Left ventricle myocardium inferior (tissue), 1 donor: Measurements from ENCODE around the gene PRPF38B. TPM values are rescaled to one million over a fixed set of nuclear protein-coding genes. Genes with fewer than 3 reads are reported as not detected.

Experiments used
- DNase-seq: peaks from one replicate; pipeline ENCODE4 v3.0.0-alpha.2; 2020
- H3K27ac ChIP-seq: fragments of 200-600 bp; replicated peaks from 2 replicates; pipeline ENCODE4 v1.8.0; 2021
- H3K27me3 ChIP-seq: fragments of 200-600 bp; 2 replicates; pipeline ENCODE4 v1.8.0; 2021; ENCODE audit warnings: low read depth
- H3K36me3 ChIP-seq: fragments of 200-600 bp; 2 replicates; pipeline ENCODE4 v1.8.0; 2021
- H3K4me1 ChIP-seq: fragments of 200-600 bp; 2 replicates; pipeline ENCODE4 v1.8.0; 2021
- H3K4me3 ChIP-seq: fragments of 200-600 bp; 2 replicates; pipeline ENCODE4 v1.8.0; 2021; ENCODE audit warnings: mild to moderate bottlenecking, moderate library complexity
- H3K9me3 ChIP-seq: fragments of 200-600 bp; replicated peaks from 2 replicates; pipeline ENCODE4 v1.8.0; 2021
- CTCF ChIP-seq: fragments of 200-600 bp; IDR thresholded peaks from 2 replicates; pipeline ENCODE4 v1.8.0; 2021; ENCODE audit warnings: antibody characterized with exemption, mild to moderate bottlenecking, borderline replicate concordance
- intact Hi-C: fragments of 100-400 bp; cut with micrococcal nuclease; formaldehyde crosslinking; loops from one replicate; pipeline ENCODE4 v1.11.0; 2022
- total RNA-seq: library from RNA; stranded (reverse); fragmentation: NEBNext Ultra II Directional; extraction: Animal tissue kit (Norgen Biotek cat#: 25700); gene quantifications from one replicate; pipeline ENCODE4 v1.2.1, GENCODE V29; 2021
- donor health status: DM: no; HTN: yes; CAD: no; lungs with severe emphysema.

The PRPF38B gene
- total RNA-seq, 1 donor from 2014 or later: 16.5 TPM

- no peak for TF ChIP-seq CTCF
- no peak overlapping the region for H3K4me3 ChIP-seq
- H3K36me3 ChIP-seq: no peaks in the 10 kb centered on the region
- DNase-seq: no peak
- no peak overlapping the region for H3K27ac ChIP-seq
- H3K4me1 ChIP-seq: peaks cover 8% of the 10 kb centered on the region
- intact Hi-C loops: no loop called here
- no peaks in the 10 kb centered on the region for H3K9me3 ChIP-seq
- no peaks in the 10 kb centered on the region for H3K27me3 ChIP-seq
These were observed 30.2 kb downstream of the PRPF38B start for GRCh38 chr1:108722292-108722691.

GRCh38 chr1:108725906-108726305 is 33.8 kb downstream of the PRPF38B start:
- Histone ChIP-seq H3K4me3 (no peak overlapping the region), H3K27ac (no peak overlapping the region), H3K4me1 (no peaks in the 10 kb centered on the region), H3K27me3 (peaks cover 17% of the 10 kb centered on the region), H3K9me3 (no peaks in the 10 kb centered on the region), H3K36me3 (no peaks in the 10 kb centered on the region)
- intact Hi-C loops: no loop called here
- DNase-seq: no peak
- no peak for TF ChIP-seq CTCF

- no peak for DNase-seq
- intact Hi-C loops: no loop called here
- Histone ChIP-seq H3K27me3 (peaks cover 17% of the 10 kb centered on the region), H3K4me1 (no peaks in the 10 kb centered on the region), H3K4me3 (no peak overlapping the region), H3K27ac (no peak overlapping the region), H3K9me3 (no peaks in the 10 kb centered on the region), H3K36me3 (no peaks in the 10 kb centered on the region)
- TF ChIP-seq CTCF: no peak
These were observed 36.3 kb downstream of the PRPF38B start for GRCh38 chr1:108728327-108728923.

- no peak for TF ChIP-seq CTCF
- H3K4me3 ChIP-seq: no peak overlapping the region
- intact Hi-C loops: no loop called here
- H3K27ac ChIP-seq: no peak overlapping the region
- H3K9me3 ChIP-seq: no peaks in the 10 kb centered on the region
- H3K36me3 ChIP-seq: no peaks in the 10 kb centered on the region
- H3K27me3 ChIP-seq: peaks cover 17% of the 10 kb centered on the region
- H3K4me1 ChIP-seq: no peaks in the 10 kb centered on the region
- DNase-seq: no peak
These were observed 37.4 kb downstream of the PRPF38B start for GRCh38 chr1:108729481-108729880.

- intact Hi-C loops: no loop called here
- no peak for TF ChIP-seq CTCF
These were observed 40.3 kb downstream of the PRPF38B start for GRCh38 chr1:108732398-108732797.

More at GRCh38 chr1:108732398-108732797, 40.3 kb downstream of the PRPF38B start:
- no peak for DNase-seq
- Histone ChIP-seq H3K4me3 (no peak overlapping the region), H3K36me3 (no peaks in the 10 kb centered on the region), H3K4me1 (no peaks in the 10 kb centered on the region), H3K9me3 (no peaks in the 10 kb centered on the region), H3K27me3 (peaks cover 24% of the 10 kb centered on the region), H3K27ac (no peak overlapping the region)
